GM23338 (cell line): ENCODE results near the gene ANKRD65. TPM values are rescaled to one million over a fixed set of nuclear protein-coding genes. Genes with fewer than 3 reads are reported as not detected.
A peak's percentile ranks its signal among the peaks of the same experiment; 100 is the strongest.
"Not testable (repeated sequence)": the region's sequence is repeated elsewhere in the genome, so short reads cannot be mapped to it uniquely, and the experiment has no call there.

ENCODE experiments used
- ATAC-seq: fragments of 200-7000 bp; cut with Tn5 transposase; 3 replicates; pipeline ENCODE4 v1.9.1; 2020
- DNase-seq: peaks from one replicate; pipeline ENCODE4 v3.0.0-alpha.2; 2015; ENCODE audit warnings: low spot score
- H2AFZ ChIP-seq: fragments of 200-600 bp; sonication (generic); 2 replicates; pipeline ENCODE4 v1.8.0; 2016; ENCODE audit warnings: antibody characterized with exemption, mild to moderate bottlenecking, moderate library complexity
- H3F3A ChIP-seq: fragments of 200-600 bp; sonication (generic); replicated peaks from 2 replicates; pipeline ENCODE4 v1.8.0; 2017; ENCODE audit warnings: antibody characterized with exemption, mixed run types, low read depth
- H3K27ac ChIP-seq: fragments of 200-600 bp; sonication (generic); 2 replicates; pipeline ENCODE4 v1.6.1; 2016; ENCODE audit warnings: low read depth
- H3K27me3 ChIP-seq: fragments of 200-600 bp; sonication (generic); 2 replicates; pipeline ENCODE4 v1.8.0; 2016; ENCODE audit warnings: mild to moderate bottlenecking, mixed run types, moderate library complexity; ENCODE audit not compliant: insufficient read depth
- H3K36me3 ChIP-seq: fragments of 200-600 bp; sonication (generic); 2 replicates; pipeline ENCODE4 v1.8.0; 2016; ENCODE audit warnings: mild to moderate bottlenecking; ENCODE audit not compliant: insufficient read depth
- H3K4me1 ChIP-seq: fragments of 200-600 bp; sonication (generic); 2 replicates; pipeline ENCODE4 v1.8.0; 2016; ENCODE audit warnings: mild to moderate bottlenecking, moderate library complexity; ENCODE audit not compliant: insufficient read depth
- H3K4me2 ChIP-seq: fragments of 200-600 bp; sonication (generic); 2 replicates; pipeline ENCODE4 v1.7.1; 2017; ENCODE audit warnings: mixed run types
- H3K4me3 ChIP-seq: fragments of 200-600 bp; sonication (generic); 2 replicates; pipeline ENCODE4 v1.6.1; 2016; ENCODE audit warnings: mixed run types
- H3K79me2 ChIP-seq: fragments of 200-600 bp; sonication (generic); replicated peaks from 2 replicates; pipeline ENCODE4 v1.8.0; 2017; ENCODE audit warnings: mild to moderate bottlenecking; ENCODE audit not compliant: insufficient read depth
- H3K9me2 ChIP-seq: fragments of 200-600 bp; sonication (generic); 2 replicates; pipeline ENCODE4 v1.8.0; 2017; ENCODE audit not compliant: insufficient read depth
- H4K20me1 ChIP-seq: fragments of 200-600 bp; sonication (generic); replicated peaks from 2 replicates; pipeline ENCODE4 v1.8.0; 2017; ENCODE audit warnings: mild to moderate bottlenecking; ENCODE audit not compliant: insufficient read depth
- H3K27ac Mint-ChIP-seq: 2 replicates; pipeline ENCODE4 v1.8.0; 2020; ENCODE audit warnings: inconsistent platforms, mild to moderate bottlenecking, moderate library complexity, mixed read lengths
- H3K27me3 Mint-ChIP-seq: 3 replicates; pipeline ENCODE4 v1.8.0; 2022; ENCODE audit warnings: low read depth, mild to moderate bottlenecking, moderate library complexity, mixed read lengths, inconsistent platforms; ENCODE audit not compliant: insufficient read depth, poor library complexity
- H3K36me3 Mint-ChIP-seq: 3 replicates; pipeline ENCODE4 v1.8.0; 2021; ENCODE audit warnings: low read depth, mild to moderate bottlenecking, inconsistent platforms, moderate library complexity, mixed read lengths
- H3K4me1 Mint-ChIP-seq: 3 replicates; pipeline ENCODE4 v1.8.0; 2020; ENCODE audit warnings: mild to moderate bottlenecking, inconsistent platforms, mixed read lengths
- H3K4me3 Mint-ChIP-seq: 3 replicates; pipeline ENCODE4 v1.8.0; 2021; ENCODE audit warnings: moderate library complexity, mild to moderate bottlenecking, inconsistent platforms, mixed read lengths
- H3K9me3 Mint-ChIP-seq: 3 replicates; pipeline ENCODE4 v1.8.0; 2020; ENCODE audit warnings: moderate library complexity, mild to moderate bottlenecking, inconsistent platforms, mixed read lengths
- CREB1 ChIP-seq: fragments of 250-450 bp; sonication (Bioruptor Pico); IDR thresholded peaks from 2 replicates; pipeline ENCODE4 v1.5.0; 2020; ENCODE audit warnings: low read depth, mild to moderate bottlenecking, moderate library complexity
- EZH2 ChIP-seq: fragments of 200-600 bp; sonication (generic); IDR thresholded peaks from one replicate; pipeline ENCODE4 v1.8.0; 2017; ENCODE audit warnings: antibody characterized with exemption, mild to moderate bottlenecking, low read depth; ENCODE audit not compliant: unreplicated experiment
- EZH2phosphoT487 ChIP-seq: fragments of 200-600 bp; sonication (generic); IDR thresholded peaks from one replicate; pipeline ENCODE4 v1.8.1; 2018; ENCODE audit warnings: antibody characterized with exemption; ENCODE audit not compliant: unreplicated experiment
- JUNB ChIP-seq: IDR thresholded peaks from one replicate; pipeline ENCODE4 v1.6.1; 2016; ENCODE audit warnings: antibody characterized with exemption; ENCODE audit not compliant: unreplicated experiment
- NANOG ChIP-seq: IDR thresholded peaks from 2 replicates; pipeline ENCODE4 v1.6.1; 2016; ENCODE audit warnings: antibody characterized with exemption, borderline replicate concordance
- POLR2AphosphoS5 ChIP-seq: IDR thresholded peaks from 2 replicates; pipeline ENCODE4 v1.6.1; 2016; ENCODE audit warnings: antibody characterized with exemption, low read depth
- STAT1 ChIP-seq: IDR thresholded peaks from one replicate; pipeline ENCODE4 v1.6.1; 2016; ENCODE audit warnings: antibody characterized with exemption; ENCODE audit not compliant: unreplicated experiment
- ZNF331 ChIP-seq: fragments of 250-450 bp; sonication (Bioruptor Pico); IDR thresholded peaks from 2 replicates; pipeline ENCODE4 v1.5.0; 2020; ENCODE audit warnings: low read depth, mild to moderate bottlenecking, moderate library complexity
- polyA plus RNA-seq: library from polyadenylated mRNA; unstranded; fragments of >200 nt; fragmentation: Nextera tagmentation; extraction: Ambion mirVana; gene quantifications from 2 replicates; pipeline ENCODE4 v1.2.1, GENCODE V29; 2016
- total RNA-seq: library from RNA; depleted of rRNA; stranded (reverse); fragments of >200 nt; shearing (Covaris generic); gene quantifications from 2 replicates; pipeline ENCODE4 v1.2.3, GENCODE V29; 2014
- TF ChIP-seq, protein P1 (sequence below), 2 experiments: fragments of 200-600 bp in 1 of 2; sonication (generic) in 1 of 2; conservative IDR thresholded peaks; 2 replicates each; pipeline versions ENCODE4 v1.5.1 to v1.6.1; 2016 to 2017; ENCODE audit warnings: antibody characterized with exemption in 2 of 2, low read depth in 2 of 2, mild to moderate bottlenecking in 2 of 2, moderate library complexity in 1 of 2
- TF ChIP-seq, protein P2 (sequence below): fragments of 250-450 bp; sonication (Bioruptor Pico); IDR thresholded peaks from 2 replicates; pipeline ENCODE4 v1.5.0; 2020; ENCODE audit warnings: mild to moderate bottlenecking, moderate library complexity

Gene ANKRD65
- total and polyA plus RNA-seq, 2 experiments from 2014 or later, result 1.6 to 1.7 TPM

DNA sequence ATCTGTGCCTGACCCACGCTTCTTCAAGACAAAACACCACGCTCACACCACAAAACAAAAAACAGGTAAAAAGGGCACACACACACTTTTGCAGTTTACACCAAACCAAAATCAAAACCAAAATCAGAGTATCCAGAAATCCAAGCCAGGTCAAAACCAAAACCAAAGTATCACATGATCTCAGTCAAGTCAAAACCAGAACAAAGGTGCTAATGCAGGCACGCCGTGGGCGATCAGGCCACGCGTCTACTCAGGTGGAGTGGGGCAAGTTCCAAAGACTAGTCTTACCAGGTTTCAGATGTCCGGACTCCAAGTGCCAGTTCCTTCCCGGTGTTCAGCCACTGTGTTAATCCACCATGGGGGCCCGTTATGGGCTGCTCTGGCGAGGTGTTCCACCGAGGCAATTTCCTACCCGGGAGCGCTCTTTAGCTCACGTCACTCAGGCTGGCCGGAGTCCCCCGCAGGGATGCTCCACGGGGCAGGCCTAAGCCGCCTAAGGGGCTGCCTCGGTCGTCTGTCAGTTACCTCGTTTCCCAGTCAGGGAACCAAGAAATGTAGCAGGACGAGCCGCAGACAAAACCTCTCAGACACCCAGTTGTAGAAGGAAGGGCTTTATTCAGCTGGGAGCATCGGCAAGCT is 3.1 kb downstream of the ANKRD65 start:
- H3K4me1 ChIP-seq, result peaks cover 21% of the 10 kb centered on the region
- not testable (repeated sequence) for H3K27ac Mint-ChIP-seq, H3K36me3 ChIP-seq, H3K36me3 Mint-ChIP-seq, H3K4me3 ChIP-seq, H3F3A ChIP-seq, ATAC-seq, H4K20me1 ChIP-seq, H3K79me2 ChIP-seq, H2AFZ ChIP-seq, DNase-seq, H3K9me2 ChIP-seq, H3K9me3 Mint-ChIP-seq, H3K27ac ChIP-seq, H3K4me2 ChIP-seq, H3K4me3 Mint-ChIP-seq, H3K27me3 ChIP-seq
- H3K27me3 Mint-ChIP-seq, result peaks cover 13% of the 10 kb centered on the region
- H3K4me1 Mint-ChIP-seq, result peaks cover 21% of the 10 kb centered on the region

DNA sequence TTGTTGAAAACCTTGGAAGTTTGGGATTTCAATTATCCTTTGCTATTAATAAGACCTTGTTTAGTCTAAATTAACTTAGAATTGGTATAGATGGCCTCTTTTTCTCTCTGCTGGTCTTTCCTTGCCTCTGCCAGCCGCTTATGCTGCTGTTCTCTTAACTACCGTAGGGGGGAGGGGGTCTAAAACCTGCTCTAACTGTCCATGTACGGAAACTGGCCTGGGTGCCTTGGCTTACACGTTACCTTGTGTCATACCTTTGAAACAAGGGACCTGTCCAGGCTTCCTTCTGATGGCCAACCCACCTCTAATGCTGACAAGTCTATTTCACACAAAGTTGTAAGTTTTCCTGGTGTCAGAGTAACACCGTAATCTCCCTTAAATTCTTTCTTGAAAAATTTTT is 3.7 kb downstream of the ANKRD65 start:
- H3K9me2 ChIP-seq, H3K36me3 ChIP-seq, H3F3A ChIP-seq, H3K9me3 Mint-ChIP-seq, DNase-seq, H3K36me3 Mint-ChIP-seq, H3K27me3 ChIP-seq, ATAC-seq, H2AFZ ChIP-seq, H3K4me2 ChIP-seq, H3K27ac ChIP-seq, H3K4me3 ChIP-seq, H3K79me2 ChIP-seq, H3K27ac Mint-ChIP-seq, H3K27me3 Mint-ChIP-seq, H4K20me1 ChIP-seq, H3K4me3 Mint-ChIP-seq: not testable (repeated sequence)
- H3K4me1 ChIP-seq, result peaks cover 17% of the 10 kb centered on the region
- H3K4me1 Mint-ChIP-seq, result peaks cover 16% of the 10 kb centered on the region

DNA sequence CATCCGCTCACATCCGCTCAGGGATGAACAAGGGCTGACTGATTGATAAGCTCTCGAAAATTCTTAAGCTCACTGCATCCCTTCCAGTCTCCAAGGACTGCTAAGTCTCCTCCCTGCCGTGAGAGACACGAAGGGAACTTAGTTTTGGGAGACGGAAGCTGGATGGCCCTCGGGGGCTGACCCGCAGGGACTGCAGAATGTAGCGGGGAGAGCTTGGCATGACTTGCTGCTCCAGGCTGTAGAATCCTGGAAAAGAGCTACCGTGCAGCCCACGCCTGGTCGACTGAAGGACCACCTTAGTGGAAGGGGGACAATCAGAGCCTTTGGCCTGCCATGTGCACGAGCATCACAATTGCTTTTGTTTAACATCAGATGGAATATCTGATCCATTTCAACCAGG is 5.3 kb downstream of the ANKRD65 start:
- Histone ChIP-seq H3F3A (peaks cover 4% of the 10 kb centered on the region; the same call in 1 of the 2 replicates), H3K27ac (peak overlapping the region; percentile 63; the same call in 1 of the 2 replicates), H3K27me3 (0 out of 2 replicates have a peak, but pooled peaks cover 2% of the 10 kb centered on the region), H3K4me2 (no peak overlapping the region), H3K4me1 (peaks cover 12% of the 10 kb centered on the region), H3K4me3 (no peak overlapping the region), H3K9me2 (no peaks in the 10 kb centered on the region), H3K36me3 (no peaks in the 10 kb centered on the region), H2AFZ (no peak overlapping the region), H3K79me2 (no peaks in the 10 kb centered on the region), H4K20me1 (no peaks in the 10 kb centered on the region)
- Mint-ChIP-seq H3K27me3 (peaks cover 11% of the 10 kb centered on the region), H3K36me3 (peaks cover 14% of the 10 kb centered on the region), H3K27ac (no peak overlapping the region), H3K4me1 (peaks cover 20% of the 10 kb centered on the region), H3K4me3 (no peak overlapping the region), H3K9me3 (peaks cover 14% of the 10 kb centered on the region)
- no peak for DNase-seq
- ATAC-seq, result no peak
- TF ChIP-seq EZH2, result no peak
- TF ChIP-seq, protein P1, sequence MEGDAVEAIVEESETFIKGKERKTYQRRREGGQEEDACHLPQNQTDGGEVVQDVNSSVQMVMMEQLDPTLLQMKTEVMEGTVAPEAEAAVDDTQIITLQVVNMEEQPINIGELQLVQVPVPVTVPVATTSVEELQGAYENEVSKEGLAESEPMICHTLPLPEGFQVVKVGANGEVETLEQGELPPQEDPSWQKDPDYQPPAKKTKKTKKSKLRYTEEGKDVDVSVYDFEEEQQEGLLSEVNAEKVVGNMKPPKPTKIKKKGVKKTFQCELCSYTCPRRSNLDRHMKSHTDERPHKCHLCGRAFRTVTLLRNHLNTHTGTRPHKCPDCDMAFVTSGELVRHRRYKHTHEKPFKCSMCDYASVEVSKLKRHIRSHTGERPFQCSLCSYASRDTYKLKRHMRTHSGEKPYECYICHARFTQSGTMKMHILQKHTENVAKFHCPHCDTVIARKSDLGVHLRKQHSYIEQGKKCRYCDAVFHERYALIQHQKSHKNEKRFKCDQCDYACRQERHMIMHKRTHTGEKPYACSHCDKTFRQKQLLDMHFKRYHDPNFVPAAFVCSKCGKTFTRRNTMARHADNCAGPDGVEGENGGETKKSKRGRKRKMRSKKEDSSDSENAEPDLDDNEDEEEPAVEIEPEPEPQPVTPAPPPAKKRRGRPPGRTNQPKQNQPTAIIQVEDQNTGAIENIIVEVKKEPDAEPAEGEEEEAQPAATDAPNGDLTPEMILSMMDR (conservative IDR thresholded peaks at IDR 0.05; ENCODE audit: low read depth in 2 of 2), result no peak
- no peak for TF ChIP-seq ZNF331 (CRISPR knock-in tag)
- no peak for TF ChIP-seq EZH2phosphoT487
- TF ChIP-seq JUNB, result no peak
- no peak for TF ChIP-seq NANOG
- TF ChIP-seq STAT1, result no peak
- TF ChIP-seq, protein P2, sequence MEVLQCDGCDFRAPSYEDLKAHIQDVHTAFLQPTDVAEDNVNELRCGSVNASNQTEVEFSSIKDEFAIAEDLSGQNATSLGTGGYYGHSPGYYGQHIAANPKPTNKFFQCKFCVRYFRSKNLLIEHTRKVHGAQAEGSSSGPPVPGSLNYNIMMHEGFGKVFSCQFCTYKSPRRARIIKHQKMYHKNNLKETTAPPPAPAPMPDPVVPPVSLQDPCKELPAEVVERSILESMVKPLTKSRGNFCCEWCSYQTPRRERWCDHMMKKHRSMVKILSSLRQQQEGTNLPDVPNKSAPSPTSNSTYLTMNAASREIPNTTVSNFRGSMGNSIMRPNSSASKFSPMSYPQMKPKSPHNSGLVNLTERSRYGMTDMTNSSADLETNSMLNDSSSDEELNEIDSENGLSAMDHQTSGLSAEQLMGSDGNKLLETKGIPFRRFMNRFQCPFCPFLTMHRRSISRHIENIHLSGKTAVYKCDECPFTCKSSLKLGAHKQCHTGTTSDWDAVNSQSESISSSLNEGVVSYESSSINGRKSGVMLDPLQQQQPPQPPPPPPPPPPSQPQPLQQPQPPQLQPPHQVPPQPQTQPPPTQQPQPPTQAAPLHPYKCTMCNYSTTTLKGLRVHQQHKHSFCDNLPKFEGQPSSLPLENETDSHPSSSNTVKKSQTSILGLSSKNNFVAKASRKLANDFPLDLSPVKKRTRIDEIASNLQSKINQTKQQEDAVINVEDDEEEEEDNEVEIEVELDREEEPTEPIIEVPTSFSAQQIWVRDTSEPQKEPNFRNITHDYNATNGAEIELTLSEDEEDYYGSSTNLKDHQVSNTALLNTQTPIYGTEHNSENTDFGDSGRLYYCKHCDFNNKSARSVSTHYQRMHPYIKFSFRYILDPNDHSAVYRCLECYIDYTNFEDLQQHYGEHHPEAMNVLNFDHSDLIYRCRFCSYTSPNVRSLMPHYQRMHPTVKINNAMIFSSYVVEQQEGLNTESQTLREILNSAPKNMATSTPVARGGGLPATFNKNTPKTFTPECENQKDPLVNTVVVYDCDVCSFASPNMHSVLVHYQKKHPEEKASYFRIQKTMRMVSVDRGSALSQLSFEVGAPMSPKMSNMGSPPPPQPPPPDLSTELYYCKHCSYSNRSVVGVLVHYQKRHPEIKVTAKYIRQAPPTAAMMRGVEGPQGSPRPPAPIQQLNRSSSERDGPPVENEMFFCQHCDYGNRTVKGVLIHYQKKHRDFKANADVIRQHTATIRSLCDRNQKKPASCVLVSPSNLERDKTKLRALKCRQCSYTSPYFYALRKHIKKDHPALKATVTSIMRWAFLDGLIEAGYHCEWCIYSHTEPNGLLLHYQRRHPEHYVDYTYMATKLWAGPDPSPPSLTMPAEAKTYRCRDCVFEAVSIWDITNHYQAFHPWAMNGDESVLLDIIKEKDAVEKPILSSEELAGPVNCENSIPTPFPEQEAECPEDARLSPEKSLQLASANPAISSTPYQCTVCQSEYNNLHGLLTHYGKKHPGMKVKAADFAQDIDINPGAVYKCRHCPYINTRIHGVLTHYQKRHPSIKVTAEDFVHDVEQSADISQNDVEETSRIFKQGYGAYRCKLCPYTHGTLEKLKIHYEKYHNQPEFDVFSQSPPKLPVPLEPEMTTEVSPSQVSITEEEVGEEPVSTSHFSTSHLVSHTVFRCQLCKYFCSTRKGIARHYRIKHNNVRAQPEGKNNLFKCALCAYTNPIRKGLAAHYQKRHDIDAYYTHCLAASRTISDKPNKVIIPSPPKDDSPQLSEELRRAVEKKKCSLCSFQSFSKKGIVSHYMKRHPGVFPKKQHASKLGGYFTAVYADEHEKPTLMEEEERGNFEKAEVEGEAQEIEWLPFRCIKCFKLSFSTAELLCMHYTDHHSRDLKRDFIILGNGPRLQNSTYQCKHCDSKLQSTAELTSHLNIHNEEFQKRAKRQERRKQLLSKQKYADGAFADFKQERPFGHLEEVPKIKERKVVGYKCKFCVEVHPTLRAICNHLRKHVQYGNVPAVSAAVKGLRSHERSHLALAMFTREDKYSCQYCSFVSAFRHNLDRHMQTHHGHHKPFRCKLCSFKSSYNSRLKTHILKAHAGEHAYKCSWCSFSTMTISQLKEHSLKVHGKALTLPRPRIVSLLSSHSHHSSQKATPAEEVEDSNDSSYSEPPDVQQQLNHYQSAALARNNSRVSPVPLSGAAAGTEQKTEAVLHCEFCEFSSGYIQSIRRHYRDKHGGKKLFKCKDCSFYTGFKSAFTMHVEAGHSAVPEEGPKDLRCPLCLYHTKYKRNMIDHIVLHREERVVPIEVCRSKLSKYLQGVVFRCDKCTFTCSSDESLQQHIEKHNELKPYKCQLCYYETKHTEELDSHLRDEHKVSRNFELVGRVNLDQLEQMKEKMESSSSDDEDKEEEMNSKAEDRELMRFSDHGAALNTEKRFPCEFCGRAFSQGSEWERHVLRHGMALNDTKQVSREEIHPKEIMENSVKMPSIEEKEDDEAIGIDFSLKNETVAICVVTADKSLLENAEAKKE (CRISPR knock-in tag), result no peak
- no peak for TF ChIP-seq CREB1 (CRISPR knock-in tag)
- no peak for TF ChIP-seq POLR2AphosphoS5
